NCI-H2107 treated with DMSO at 0.1 percent for 48 hours (cell line): Measurements from ENCODE around the gene DDX50.
"Not testable (repeated sequence)": the region's sequence is repeated elsewhere in the genome, so short reads cannot be mapped to it uniquely, and the experiment has no call there.

Experiments
- DNase-seq: peaks from one replicate; lab custom pipeline; 2025; ENCODE audit not compliant: unreplicated experiment; lab: John Stamatoyannopoulos, UW

The DDX50 gene

GRCh38 chr10:68900427-68901104 lies 549 bp upstream of the DDX50 start:
- peak; percentile 8 for DNase-seq

GRCh38 chr10:68902382-68902781 lies 1.3 kb downstream of the DDX50 start:
- DNase-seq: no peak

- DNase-seq: no peak
These were observed 23.5 kb downstream of the DDX50 start for GRCh38 chr10:68924593-68924992.

GRCh38 chr10:68925489-68925888 lies 24.4 kb downstream of the DDX50 start:
- DNase-seq: no peak

- not testable (repeated sequence) for DNase-seq
These were observed 28.0 kb downstream of the DDX50 start for GRCh38 chr10:68929157-68929556.

- not testable (repeated sequence) for DNase-seq
These were observed 28.8 kb downstream of the DDX50 start for GRCh38 chr10:68929888-68930287.

GRCh38 chr10:68932860-68933259 lies 31.7 kb downstream of the DDX50 start:
- DNase-seq: not testable (repeated sequence)

GRCh38 chr10:68934994-68935393 lies 33.9 kb downstream of the DDX50 start:
- DNase-seq: no peak

GRCh38 chr10:68938117-68938516 lies 37.0 kb downstream of the DDX50 start:
- DNase-seq: no peak

GRCh38 chr10:68938884-68939283 lies 37.8 kb downstream of the DDX50 start:
- DNase-seq: no peak

- DNase-seq: not testable (repeated sequence)
These were observed 39.8 kb downstream of the DDX50 start for GRCh38 chr10:68940917-68941316.

GRCh38 chr10:68950598-68950997 lies 49.5 kb downstream of the DDX50 start:
- no peak for DNase-seq

GRCh38 chr10:68954904-68955303 lies 53.8 kb downstream of the DDX50 start:
- DNase-seq: no peak

GRCh38 chr10:68955355-68955831 lies 54.3 kb downstream of the DDX50 start:
- no peak for DNase-seq

- peak; percentile 63 for DNase-seq
These were observed 54.9 kb downstream of the DDX50 start, which contains the start of gene DDX21 for GRCh38 chr10:68955832-68956532. TSS of gene DDX21 (plus strand) at chr10:68956170. CDS start at chr10:68956226, 56 bp downstream.

- no peak for DNase-seq
These were observed 56.1 kb downstream of the DDX50 start for GRCh38 chr10:68957284-68957615.

- DNase-seq: no peak
These were observed 56.5 kb downstream of the DDX50 start for GRCh38 chr10:68957654-68958053.

GRCh38 chr10:68959695-68960527 lies 58.8 kb downstream of the DDX50 start:
- no peak for DNase-seq

GRCh38 chr10:68963151-68963550 lies 62.0 kb downstream of the DDX50 start:
- no peak for DNase-seq

- no peak for DNase-seq
These were observed 72.9 kb downstream of the DDX50 start for GRCh38 chr10:68973975-68974374.

GRCh38 chr10:68975936-68976473 lies 74.9 kb downstream of the DDX50 start:
- DNase-seq: not testable (repeated sequence)
